GM12878 (cell line): ENCODE data around the gene THSD4. TPM values are rescaled to one million over a fixed set of nuclear protein-coding genes. Genes with fewer than 3 reads are reported as not detected.

ENCODE experiments used
- ATAC-seq: fragments of 200-7000 bp; cut with Tn5 transposase; 3 replicates; pipeline ENCODE4 v1.9.1; 2020; ENCODE audit warnings: mild to moderate bottlenecking, moderate library complexity
- BruUV-seq: library from RNA; stranded (reverse); fragments of 400-500 nt; replicated peaks from 2 replicates; lab custom pipeline; 2021; lab: Mats Ljungman, UMichigan
- CTCF ChIA-PET: fragments of 300-600 bp; sonication (Branson Sonifier 250); formaldehyde crosslinking; extraction: SDS; loops from one replicate; lab custom pipeline; 2021; ENCODE audit warnings: inconsistent platforms; lab: Yijun Ruan, JAX
- POLR2A ChIA-PET: fragments of 350-600 bp; formaldehyde crosslinking; extraction: SDS; loops from one replicate; lab custom pipeline; 2021; ENCODE audit warnings: inconsistent platforms; lab: Charles Lee
- RAD21 ChIA-PET: fragments of 300-600 bp; sonication (Branson Sonifier 250); formaldehyde crosslinking; loops from one replicate; lab custom pipeline; 2023; ENCODE audit warnings: antibody characterized with exemption; ENCODE audit not compliant: unreplicated experiment; lab: Charles Lee
- SMC1A ChIA-PET: fragments of 300-600 bp; sonication (Branson Sonifier 250); formaldehyde crosslinking; loops from one replicate; lab custom pipeline; 2023; ENCODE audit not compliant: unreplicated experiment, uncharacterized antibody; lab: Charles Lee
- DNase-seq: peaks from one replicate; pipeline ENCODE4 v3.0.0-alpha.2; 2011; ENCODE audit warnings: low read depth, low spot score
- FAIRE-seq: peaks from 3 replicates; lab custom pipeline; 2011; peaks lifted over from hg19 to GRCh38; lab: Jason Lieb, UNC
- H2AFZ ChIP-seq: 2 replicates; pipeline ENCODE4 v1.6.0; 2011; ENCODE audit warnings: low read depth, low read length, control low read depth; ENCODE audit not compliant: control insufficient read depth
- H3K27ac ChIP-seq: 2 replicates; pipeline ENCODE4 v1.5.1; 2011; ENCODE audit warnings: control low read depth; ENCODE audit not compliant: control insufficient read depth, insufficient read depth
- H3K27me3 ChIP-seq, 2 experiments: replicated peaks in 1 of 2; 2 replicates each; pipeline versions ENCODE4 v1.6.0 to v1.6.1; 2011; ENCODE audit warnings: low read length in 1 of 2; ENCODE audit not compliant: control insufficient read depth in 2 of 2, insufficient read depth in 2 of 2
- H3K36me3 ChIP-seq, 2 experiments: 2 replicates each; pipeline ENCODE4 v1.5.1; 2011; ENCODE audit warnings: low read length in 1 of 2; ENCODE audit not compliant: control insufficient read depth in 2 of 2, insufficient read depth in 2 of 2
- H3K4me1 ChIP-seq: 2 replicates; pipeline ENCODE4 v1.6.1; 2011; ENCODE audit warnings: mild to moderate bottlenecking, low read length, moderate library complexity, mixed read lengths; ENCODE audit not compliant: control insufficient read depth, insufficient read depth
- H3K4me2 ChIP-seq: 2 replicates; pipeline ENCODE4 v1.6.0; 2011; ENCODE audit warnings: control low read depth; ENCODE audit not compliant: control insufficient read depth, insufficient read depth
- H3K4me3 ChIP-seq: fragments of 200-600 bp; sonication (generic); 2 replicates; pipeline ENCODE4 v1.5.1; 2016
- H3K79me2 ChIP-seq: 2 replicates; pipeline ENCODE4 v1.6.0; 2011; ENCODE audit warnings: low read length; ENCODE audit not compliant: control insufficient read depth, insufficient read depth
- H3K9ac ChIP-seq: 2 replicates; pipeline ENCODE4 v1.8.0; 2011; ENCODE audit warnings: low read length, control low read depth, mixed read lengths; ENCODE audit not compliant: control insufficient read depth, insufficient read depth
- H3K9me3 ChIP-seq: replicated peaks from 3 replicates; pipeline ENCODE4 v1.5.1; 2011; ENCODE audit warnings: mild to moderate bottlenecking, low read length; ENCODE audit not compliant: control insufficient read depth, insufficient read depth
- H4K20me1 ChIP-seq: 2 replicates; pipeline ENCODE4 v1.6.0; 2011; ENCODE audit not compliant: control insufficient read depth, insufficient read depth
- ATF2 ChIP-seq: IDR thresholded peaks from 2 replicates; pipeline ENCODE4 v1.6.1; 2012; ENCODE audit warnings: low read length, inconsistent platforms
- CBFB ChIP-seq: IDR thresholded peaks from 2 replicates; pipeline ENCODE4 v1.6.1; 2016; ENCODE audit warnings: antibody characterized with exemption, low read depth
- DPF2 ChIP-seq: fragments of 450-650 bp; IDR thresholded peaks from 2 replicates; pipeline ENCODE4 v1.6.1; 2017; ENCODE audit warnings: mild to moderate bottlenecking
- E2F8 ChIP-seq: fragments of 450-650 bp; IDR thresholded peaks from 2 replicates; pipeline ENCODE4 v1.6.1; 2018; ENCODE audit warnings: mild to moderate bottlenecking, low read depth, moderate library complexity; ENCODE audit not compliant: partially characterized antibody
- GATAD2B ChIP-seq: fragments of 450-650 bp; conservative IDR thresholded peaks from 2 replicates; pipeline ENCODE4 v1.6.1; 2017; ENCODE audit warnings: low read depth, mild to moderate bottlenecking, moderate library complexity
- HSF1 ChIP-seq: fragments of 150-350 bp; IDR thresholded peaks from 2 replicates; pipeline ENCODE4 v1.6.1; 2014; ENCODE audit warnings: mild to moderate bottlenecking, low read depth, low read length
- MEF2A ChIP-seq: IDR thresholded peaks from 2 replicates; pipeline ENCODE4 v1.6.1; 2011; ENCODE audit warnings: low read depth, mild to moderate bottlenecking, low read length, moderate library complexity; ENCODE audit not compliant: insufficient read depth
- NBN ChIP-seq: fragments of 450-650 bp; IDR thresholded peaks from 2 replicates; pipeline ENCODE4 v1.6.1; 2016
- NR2F1 ChIP-seq: fragments of 450-650 bp; conservative IDR thresholded peaks from 2 replicates; pipeline ENCODE4 v1.6.1; 2017; ENCODE audit warnings: mild to moderate bottlenecking
- PAX8 ChIP-seq: fragments of 450-650 bp; IDR thresholded peaks from 2 replicates; pipeline ENCODE4 v1.6.1; 2017; ENCODE audit warnings: mild to moderate bottlenecking, moderate library complexity
- RAD51 ChIP-seq: fragments of 450-650 bp; IDR thresholded peaks from 2 replicates; pipeline ENCODE4 v1.6.1; 2016; ENCODE audit warnings: moderate library complexity, mild to moderate bottlenecking, inconsistent platforms
- STAT1 ChIP-seq: fragments of 450-650 bp; conservative IDR thresholded peaks from 2 replicates; pipeline ENCODE4 v1.6.1; 2014; ENCODE audit warnings: antibody characterized with exemption, mild to moderate bottlenecking
- SUZ12 ChIP-seq: fragments of 200-600 bp; sonication (generic); IDR thresholded peaks from one replicate; pipeline ENCODE4 v1.6.1; 2018; ENCODE audit warnings: antibody characterized with exemption, mild to moderate bottlenecking; ENCODE audit not compliant: unreplicated experiment
- ZNF24 ChIP-seq: fragments of 450-650 bp; IDR thresholded peaks from 2 replicates; pipeline ENCODE4 v1.6.1; 2017; ENCODE audit warnings: antibody characterized with exemption, mild to moderate bottlenecking
- WGBS: methylation state at CpG from one replicate; pipeline ENCODE4 v1.1.6; 2016; ENCODE audit warnings: low lambda C conversion rate; ENCODE audit not compliant: insufficient replicate concordance, insufficient coverage; ENCODE audit errors: missing lambda C conversion rate; 5-methylcytosine and 5-hydroxymethylcytosine counted together
- in situ Hi-C: fragments of 300-500 bp; cut with MboI; formaldehyde crosslinking; loops from 9 replicates; pipeline ENCODE4 v1.14.3; 2018; ENCODE audit warnings: mixed read lengths
- intact Hi-C: fragments of 100-400 bp; cut with micrococcal nuclease; formaldehyde crosslinking; loops from one replicate; pipeline ENCODE4 v1.14.2; 2022; ENCODE audit not compliant: unreplicated experiment
- polyA plus RNA-seq, 11 experiments: library from polyadenylated mRNA; depleted of rRNA in 4 of 11; unstranded in 6 of 11; stranded (reverse) in 5 of 11; fragments of >200 nt; fragmentation: Nextera tagmentation in 4 of 11; fragmentation: Illumina TruSeq in 1 of 11; extraction: Ambion mirVana in 4 of 11; extraction: Trizol in 1 of 11; gene quantifications; 1 replicate in 1 of 11; 2 replicates in 10 of 11; pipeline versions ENCODE4 v1.2.1 to v1.2.3, GENCODE V29; 2011 to 2016; ENCODE audit warnings: inconsistent platforms in 2 of 11, missing spikeins in 2 of 11, low read depth in 1 of 11
- total RNA-seq, 4 experiments: library from RNA; depleted of rRNA in 3 of 4; stranded (reverse); fragments of >200 nt in 3 of 4; fragmentation: Illumina TruSeq in 1 of 4; extraction: Trizol in 1 of 4; gene quantifications; 2 replicates each; pipeline versions ENCODE4 v1.2.1 to v1.2.3, GENCODE V29; 2013 to 2021
- TF ChIP-seq, protein P1 (sequence below): fragments of 450-650 bp; IDR thresholded peaks from 2 replicates; pipeline ENCODE4 v1.6.1; 2014; ENCODE audit warnings: mild to moderate bottlenecking

The THSD4 gene
- total and polyA plus RNA-seq, 10 of the 15 experiments (the other 5 are each of a cell fraction or from before 2014, with no cell fraction given) = 0.04 to 0.13 (median 0.05) TPM; not detected in 7

GRCh38 chr15:71296315-71296679, 181.0 kb downstream of the THSD4 start:
- BruUV-seq = no TSS peak
- no peaks in the 10 kb centered on the region for H3K9me3 ChIP-seq
- H2AFZ ChIP-seq = no peak overlapping the region
- H4K20me1 ChIP-seq = no peaks in the 10 kb centered on the region
- intact Hi-C loops (no loop called here), in situ Hi-C loops (no loop called here)
- 44% methylated on average over 8 of the region's 8 CpGs for WGBS
- no peak for DNase-seq
- no peak for ATAC-seq
- H3K27me3 ChIP-seq = no peaks in the 10 kb centered on the region
- no peak overlapping the region for H3K4me2 ChIP-seq
- no peaks in the 10 kb centered on the region for H3K4me1 ChIP-seq
- POLR2A ChIA-PET = no interaction called here
- H3K9ac ChIP-seq = no peak overlapping the region
- H3K4me3 ChIP-seq = no peak overlapping the region
- H3K27ac ChIP-seq = no peak overlapping the region
- no peak for FAIRE-seq
- TF ChIP-seq CBFB (no peak), PAX8 (no peak), DPF2 (no peak), E2F8 (no peak), HSF1 (no peak), ZNF24 (no peak), GATAD2B (no peak), STAT1 (no peak), RAD51 (no peak), SUZ12 (no peak), MEF2A (no peak), NR2F1 (no peak), NBN (no peak), ATF2 (no peak)
- TF ChIP-seq, protein P1, sequence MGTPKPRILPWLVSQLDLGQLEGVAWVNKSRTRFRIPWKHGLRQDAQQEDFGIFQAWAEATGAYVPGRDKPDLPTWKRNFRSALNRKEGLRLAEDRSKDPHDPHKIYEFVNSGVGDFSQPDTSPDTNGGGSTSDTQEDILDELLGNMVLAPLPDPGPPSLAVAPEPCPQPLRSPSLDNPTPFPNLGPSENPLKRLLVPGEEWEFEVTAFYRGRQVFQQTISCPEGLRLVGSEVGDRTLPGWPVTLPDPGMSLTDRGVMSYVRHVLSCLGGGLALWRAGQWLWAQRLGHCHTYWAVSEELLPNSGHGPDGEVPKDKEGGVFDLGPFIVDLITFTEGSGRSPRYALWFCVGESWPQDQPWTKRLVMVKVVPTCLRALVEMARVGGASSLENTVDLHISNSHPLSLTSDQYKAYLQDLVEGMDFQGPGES = no peak
- RAD21 ChIA-PET = no interaction called here
- CTCF ChIA-PET = no interaction called here
- H3K36me3 ChIP-seq = no peaks in the 10 kb centered on the region
- SMC1A ChIA-PET = no interaction called here
- no peaks in the 10 kb centered on the region for H3K79me2 ChIP-seq
